CMK (cell line): ENCODE data around the gene ZNF253.
"Not testable (repeated sequence)": the region's sequence is repeated elsewhere in the genome, so short reads cannot be mapped to it uniquely, and the experiment has no call there.

Experiments used
- DNase-seq: peaks from one replicate; pipeline ENCODE4 v3.0.0-alpha.2; 2010; ENCODE audit warnings: low read depth

Gene ZNF253

DNA sequence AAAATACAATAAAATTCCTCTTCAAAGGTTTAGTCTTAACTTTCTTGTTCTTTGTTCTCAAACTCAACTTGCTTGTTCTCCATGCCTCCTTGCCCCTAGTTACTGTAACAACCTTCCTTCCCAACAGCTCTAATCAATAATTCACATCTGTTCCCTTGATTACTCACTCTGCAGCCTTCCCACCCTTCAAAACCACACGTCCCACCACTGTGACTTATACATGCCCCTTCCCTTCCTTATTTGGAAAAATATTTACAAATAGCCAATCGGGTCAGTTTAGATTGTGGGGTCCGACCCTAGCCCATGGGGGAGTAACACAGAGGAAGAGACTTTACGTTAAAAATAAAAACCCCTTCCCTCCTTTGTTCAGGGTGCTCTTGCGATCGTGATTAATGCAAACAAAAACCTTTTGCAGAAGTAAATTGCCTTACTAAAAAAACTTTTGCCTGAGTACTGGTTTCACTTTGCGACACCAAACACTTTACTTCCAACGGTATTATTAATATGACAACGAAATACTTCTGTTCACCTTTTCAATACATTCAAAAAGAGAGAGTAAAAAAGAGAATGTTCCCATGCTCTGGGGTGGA lies 34.6 kb downstream of the ZNF253 start:
- no peak for DNase-seq

DNA sequence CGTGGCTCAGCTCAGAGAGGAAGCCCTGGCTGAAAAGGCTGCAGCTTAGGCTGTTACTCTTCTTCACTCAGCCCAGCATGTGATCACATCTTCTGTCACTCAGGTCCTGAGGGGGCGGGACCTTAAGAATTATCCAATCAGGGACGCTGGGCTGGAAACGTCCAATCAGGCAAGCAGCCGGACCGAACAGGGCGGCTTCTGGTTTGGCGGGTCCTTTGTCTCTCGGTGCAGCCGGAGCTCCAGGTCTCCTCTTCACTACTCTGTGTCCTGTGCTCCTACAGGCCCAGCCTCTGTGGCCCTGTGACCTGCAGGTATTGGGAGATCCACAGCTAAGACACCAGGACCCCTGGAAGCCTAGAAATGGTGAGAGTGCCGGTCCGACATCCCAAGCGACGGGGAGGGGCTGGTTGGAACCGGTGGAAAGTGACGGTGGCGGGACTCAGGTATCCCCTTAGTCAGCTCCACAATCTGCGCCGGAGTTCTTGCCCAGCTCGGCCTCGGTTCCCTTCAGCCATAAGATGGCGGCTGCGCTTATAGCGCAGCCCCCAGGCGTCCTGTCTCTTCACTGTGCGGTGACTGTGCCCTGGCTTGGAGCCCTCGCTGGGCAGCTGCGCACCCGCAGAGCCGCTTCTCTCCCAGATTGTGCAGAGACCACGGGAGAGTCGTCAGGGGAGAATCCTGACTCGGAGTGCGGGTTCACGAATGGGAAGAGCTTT lies 35.2 kb downstream of the ZNF253 start, which contains the start of gene ZNF93:
Gene ZNF93 (plus strand): TSS at position 218 of the 716 bp plus-strand sequence. CDS start 143 bp downstream, at position 361.
- DNase-seq = no peak

- DNase-seq = not testable (repeated sequence)
These were observed 41.9 kb downstream of the ZNF253 start for GRCh38 chr19:19907551-19907950.

GRCh38 chr19:19909654-19910053 lies 44.0 kb downstream of the ZNF253 start:
- no peak for DNase-seq

DNA sequence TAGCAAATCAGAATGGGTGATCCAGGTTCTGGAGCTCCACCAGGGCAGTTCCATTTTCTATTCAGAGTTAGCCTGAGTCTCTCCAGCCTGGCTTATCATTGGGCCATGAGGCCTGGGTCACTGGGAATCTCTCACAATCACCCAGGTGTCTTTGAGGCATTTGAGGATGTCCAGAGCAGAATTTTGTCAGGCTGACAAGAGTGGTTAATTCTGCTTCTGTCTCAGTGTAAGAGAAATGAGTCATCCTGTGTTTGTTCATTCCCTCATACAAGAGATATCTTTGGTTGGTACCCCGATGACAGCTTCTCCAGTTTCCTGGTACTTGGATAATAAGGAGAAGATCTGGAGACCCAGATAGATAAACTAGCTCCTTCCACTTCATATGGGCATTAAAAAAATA lies 45.5 kb downstream of the ZNF253 start:
- DNase-seq = no peak

DNA sequence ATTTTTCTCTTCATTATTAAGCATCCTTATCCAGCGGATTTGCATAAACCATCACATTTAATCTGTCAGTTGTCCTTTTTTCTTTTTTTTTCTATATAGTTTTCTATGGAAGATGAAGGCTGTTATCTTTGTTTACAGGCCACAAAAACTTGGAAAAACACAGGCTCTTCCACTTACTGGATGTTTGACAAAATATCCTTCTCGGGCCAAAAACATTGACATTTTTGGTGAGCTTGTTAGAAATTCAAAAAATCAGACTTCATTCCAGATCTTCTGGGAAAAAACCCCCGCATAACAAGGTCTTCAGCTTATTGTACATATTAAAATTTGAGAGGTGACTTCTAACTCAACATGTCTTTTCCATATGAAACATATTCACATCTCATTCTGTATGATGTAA lies 48.9 kb downstream of the ZNF253 start:
- no peak for DNase-seq

GRCh38 chr19:19930417-19930816 lies 64.7 kb downstream of the ZNF253 start:
- DNase-seq = not testable (repeated sequence)

- DNase-seq = not testable (repeated sequence)
These were observed 68.0 kb downstream of the ZNF253 start for GRCh38 chr19:19933432-19934314.

DNA sequence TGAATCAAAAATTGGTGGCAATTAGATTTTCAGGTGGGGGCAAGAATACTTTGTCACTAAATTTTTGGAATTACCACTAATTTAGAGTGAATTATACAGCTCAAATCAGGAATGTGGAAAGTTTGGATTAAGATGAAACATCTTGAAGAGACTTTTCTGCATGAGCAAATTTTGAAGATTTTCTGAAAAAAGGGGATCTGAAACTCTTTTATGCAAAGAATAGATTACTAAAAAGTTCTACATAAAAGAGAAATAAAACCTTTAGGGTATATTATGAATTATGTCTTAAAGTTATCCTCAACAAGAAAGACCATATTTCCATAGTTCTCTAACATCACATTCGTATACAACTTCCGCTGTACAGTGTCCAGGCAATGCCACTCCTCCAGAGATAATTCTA lies 71.7 kb downstream of the ZNF253 start:
- DNase-seq = no peak

GRCh38 chr19:19938449-19938848 lies 72.8 kb downstream of the ZNF253 start:
- no peak for DNase-seq

GRCh38 chr19:19943848-19944582 lies 78.3 kb downstream of the ZNF253 start:
- no peak for DNase-seq
